ENCODE results near the gene MARCKS.
"Not testable (repeated sequence)": the region's sequence is repeated elsewhere in the genome, so short reads cannot be mapped to it uniquely, and the experiment has no call there.

Gene MARCKS

DNA sequence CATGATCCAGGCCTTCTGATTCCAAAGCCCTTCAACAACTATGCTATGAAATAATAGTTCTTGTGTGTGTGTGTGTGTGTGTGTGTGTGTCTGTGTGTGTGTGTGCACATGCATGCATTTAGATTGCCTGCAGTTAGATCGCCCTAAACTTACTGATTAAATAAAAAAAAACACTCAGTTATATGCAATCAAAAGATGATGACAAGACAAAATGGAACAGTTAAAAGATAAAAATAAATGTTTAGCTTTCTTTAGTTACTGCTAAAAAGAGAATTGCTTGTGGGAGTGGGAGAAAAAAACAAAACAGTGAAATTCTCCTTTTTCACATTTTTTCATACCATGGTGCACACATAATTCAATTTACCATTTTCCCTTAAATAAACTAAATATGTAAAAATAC is 29.4 kb downstream of the MARCKS start:
- no peak for DNase-seq (ENCODE audit: low spot score)

GRCh38 chr6:113888493-113888892 is 31.3 kb downstream of the MARCKS start:
- DNase-seq (ENCODE audit: low spot score): no peak

DNA sequence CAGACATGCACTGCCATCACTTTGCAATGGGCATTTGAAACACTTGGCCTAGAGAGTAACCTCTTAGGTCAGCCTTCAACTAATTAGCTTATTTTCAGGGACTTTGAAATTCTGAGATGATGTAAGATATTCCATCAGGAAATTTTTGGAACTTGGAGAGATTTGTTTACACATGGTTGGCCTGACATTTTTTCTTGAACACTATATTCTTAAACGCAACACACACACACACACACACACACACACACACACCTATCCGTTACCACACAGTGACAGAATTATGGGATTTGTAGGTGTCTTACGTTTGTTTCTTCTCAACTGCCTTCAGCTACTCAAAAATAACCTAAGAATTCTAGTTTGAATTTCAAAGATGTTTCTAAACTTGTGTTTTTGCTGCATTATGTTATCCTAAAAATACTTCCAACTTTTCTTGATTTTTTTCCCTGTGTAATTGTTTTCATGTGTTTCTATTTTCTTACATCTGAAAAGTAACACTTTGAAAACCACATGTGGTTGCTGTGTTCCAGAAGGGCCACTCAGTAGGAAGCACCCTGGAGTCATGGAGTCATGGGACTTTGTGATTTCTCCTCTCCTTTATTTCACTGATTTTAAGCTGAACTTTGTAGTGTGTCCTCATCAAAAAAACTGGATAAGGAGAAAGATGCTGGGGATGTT is 31.9 kb downstream of the MARCKS start:
- DNase-seq (ENCODE audit: low spot score): no peak

- DNase-seq (ENCODE audit: low spot score): no peak
Observed at GRCh38 chr6:113893451-113893850, 36.3 kb downstream of the MARCKS start.

- no peak for DNase-seq (ENCODE audit: low spot score)
Observed at GRCh38 chr6:113893866-113894265, 36.7 kb downstream of the MARCKS start.

GRCh38 chr6:113894712-113895674 is 37.8 kb downstream of the MARCKS start:
- no peak for DNase-seq (ENCODE audit: low spot score)

GRCh38 chr6:113901482-113901881 is 44.3 kb downstream of the MARCKS start:
- no peak for DNase-seq (ENCODE audit: low spot score)

DNA sequence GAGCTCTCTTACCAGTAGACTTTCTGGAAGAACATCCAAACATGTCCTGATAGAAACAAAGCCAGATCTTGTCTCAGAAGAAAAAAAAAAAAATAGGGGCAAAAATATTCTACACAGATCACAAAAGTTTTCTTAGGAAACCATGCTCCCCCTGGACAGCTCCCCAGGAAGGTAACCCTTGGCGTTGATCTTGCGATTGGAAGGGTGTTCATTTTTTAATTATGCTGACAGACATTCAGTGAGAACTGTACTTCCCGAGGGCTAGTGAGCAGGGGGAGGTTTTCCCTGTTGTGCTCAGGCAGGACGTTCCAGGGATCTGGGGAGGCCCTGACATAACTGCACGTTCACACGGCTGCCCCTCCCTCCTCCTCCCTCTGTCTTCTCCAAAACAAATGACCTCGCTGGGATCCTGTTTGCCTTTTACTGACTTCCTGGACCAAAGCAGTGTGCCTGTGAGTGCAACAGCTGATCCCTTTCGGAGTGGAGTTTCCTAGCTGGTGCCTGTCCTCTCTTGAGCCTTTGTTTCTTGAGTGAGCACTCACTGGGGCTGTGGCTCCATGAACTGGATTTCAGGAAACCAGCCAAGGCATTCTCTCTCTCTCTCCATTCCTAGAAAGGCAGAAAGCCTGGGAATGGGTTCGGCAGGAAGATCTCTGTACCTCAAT is 46.7 kb downstream of the MARCKS start:
- no peak for DNase-seq (ENCODE audit: low spot score)

GRCh38 chr6:113907102-113907815 is 50.1 kb downstream of the MARCKS start:
- no peak for DNase-seq (ENCODE audit: low spot score)

GRCh38 chr6:113908801-113909200 is 51.7 kb downstream of the MARCKS start:
- DNase-seq (ENCODE audit: low spot score): no peak

DNA sequence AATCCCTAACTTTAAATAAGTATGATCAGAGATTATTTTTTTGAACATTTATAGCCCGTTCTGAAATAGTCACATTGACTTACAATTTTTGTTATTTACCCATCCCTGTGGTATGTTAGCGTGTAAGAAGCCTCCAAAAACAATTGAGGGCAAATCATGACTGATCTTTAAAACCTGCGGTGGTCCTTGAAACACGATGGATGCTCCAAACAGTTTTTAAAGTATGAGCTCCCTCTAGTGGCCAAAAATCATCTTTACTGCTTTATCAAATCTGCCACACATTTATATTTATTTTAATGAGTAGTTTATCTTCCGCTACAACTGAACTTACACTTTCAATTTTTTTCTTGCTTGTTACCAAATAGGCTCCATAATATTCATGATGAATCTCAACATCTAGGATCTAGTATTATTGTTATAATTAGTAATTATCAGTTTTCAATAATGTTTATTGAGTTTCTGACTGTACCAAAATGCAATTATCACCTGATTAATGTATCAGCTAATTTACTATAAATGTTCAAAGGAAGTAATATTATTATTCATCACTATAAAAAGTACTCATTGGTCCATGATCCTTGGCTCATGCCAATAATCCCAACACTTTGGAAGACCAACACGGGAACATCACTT is 52.2 kb downstream of the MARCKS start:
- DNase-seq (ENCODE audit: low spot score): peak; percentile 51

DNA sequence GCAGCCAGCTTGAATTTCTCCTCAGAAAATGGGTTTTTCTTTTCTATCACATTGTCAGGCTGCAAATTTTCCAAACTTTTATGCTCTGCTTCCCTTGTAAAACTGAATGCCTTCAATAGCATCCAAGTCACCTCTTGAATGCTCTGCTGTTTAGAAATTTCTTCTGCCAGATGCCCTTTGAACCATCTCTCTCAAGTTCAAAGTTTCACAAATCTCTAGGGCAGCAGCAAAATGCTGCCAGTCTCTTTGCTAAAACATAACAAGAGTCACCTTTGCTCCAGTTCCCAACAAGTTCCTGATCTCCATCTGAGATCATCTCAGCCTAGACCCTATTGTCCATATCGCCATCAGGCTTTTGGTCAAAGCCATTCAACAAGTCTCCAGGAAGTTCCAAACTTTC is 53.1 kb downstream of the MARCKS start:
- DNase-seq (ENCODE audit: low spot score): not testable (repeated sequence)
